H1 (cell line): ENCODE results near the gene GALNT9. TPM values are rescaled to one million over a fixed set of nuclear protein-coding genes. Genes with fewer than 3 reads are reported as not detected.

ENCODE experiments used
- CTCF ChIA-PET: fragments of 300-600 bp; sonication (Branson Sonifier 250); formaldehyde crosslinking; loops from one replicate; lab custom pipeline; 2021; ENCODE audit not compliant: partially characterized antibody; lab: Charles Lee
- POLR2A ChIA-PET: fragments of 300-600 bp; sonication (Branson Sonifier 250); formaldehyde crosslinking; loops from one replicate; lab custom pipeline; 2021; ENCODE audit warnings: inconsistent platforms; ENCODE audit not compliant: partially characterized antibody; lab: Charles Lee
- DNase-seq, 2 experiments: peaks; one replicate each; pipeline versions ENCODE4 v3.0.0 to v3.0.0-alpha.2; 2010 to 2022; ENCODE audit warnings: low spot score in 2 of 2, low read depth in 1 of 2, mixed read lengths in 1 of 2
- FAIRE-seq: peaks from 2 replicates; lab custom pipeline; 2011; peaks lifted over from hg19 to GRCh38; lab: Jason Lieb, UNC
- H2AFZ ChIP-seq: 2 replicates; pipeline ENCODE4 v1.8.1; 2012; ENCODE audit warnings: low read length, inconsistent platforms
- H2AK5ac ChIP-seq: 2 replicates; pipeline ENCODE4 v1.6.1; 2013; ENCODE audit warnings: low read depth, low read length
- H2BK120ac ChIP-seq: replicated peaks from 2 replicates; pipeline ENCODE3; 2013; ENCODE audit warnings: low read depth, low read length, inconsistent platforms
- H2BK12ac ChIP-seq: 2 replicates; pipeline ENCODE4 v1.6.1; 2013; ENCODE audit warnings: low read depth, low read length
- H2BK15ac ChIP-seq: 2 replicates; pipeline ENCODE4 v1.6.1; 2013; ENCODE audit warnings: low read length
- H2BK20ac ChIP-seq: 2 replicates; pipeline ENCODE4 v1.6.1; 2013; ENCODE audit warnings: low read length
- H2BK5ac ChIP-seq: 2 replicates; pipeline ENCODE4 v1.6.1; 2013; ENCODE audit warnings: low read depth, low read length
- H3K14ac ChIP-seq: 2 replicates; pipeline ENCODE4 v1.6.1; 2013; ENCODE audit warnings: inconsistent platforms; ENCODE audit not compliant: insufficient read length
- H3K18ac ChIP-seq: 2 replicates; pipeline ENCODE4 v1.6.1; 2013; ENCODE audit warnings: low read length; ENCODE audit errors: extremely low read depth
- H3K23ac ChIP-seq: 2 replicates; pipeline ENCODE4 v1.6.1; 2013; ENCODE audit warnings: inconsistent platforms; ENCODE audit not compliant: insufficient read length
- H3K23me2 ChIP-seq: 2 replicates; pipeline ENCODE4 v1.6.1; 2013; ENCODE audit warnings: low read depth, low read length
- H3K27ac ChIP-seq: 2 replicates; pipeline ENCODE4 v1.6.1; 2011; ENCODE audit warnings: low read depth, low read length, inconsistent platforms
- H3K27me3 ChIP-seq, 4 experiments: replicated peaks in 1 of 4; 1 replicate in 1 of 4; 2 replicates in 3 of 4; pipeline versions ENCODE4 v1.6.1 to v1.8.1; 2011 to 2013; ENCODE audit warnings: low read length in 3 of 4, mild to moderate bottlenecking in 3 of 4, inconsistent platforms in 2 of 4, mixed read lengths in 2 of 4, moderate library complexity in 1 of 4; ENCODE audit not compliant: control insufficient read depth in 3 of 4, insufficient read depth in 3 of 4; ENCODE audit errors: extremely low read depth in 1 of 4
- H3K36me3 ChIP-seq, 4 experiments: 2 replicates each; pipeline versions ENCODE4 v1.6.1 to v1.8.1; 2011 to 2013; ENCODE audit warnings: mild to moderate bottlenecking in 4 of 4, low read length in 3 of 4, moderate library complexity in 2 of 4, control low read depth in 1 of 4, inconsistent platforms in 1 of 4; ENCODE audit not compliant: insufficient read depth in 4 of 4, control insufficient read depth in 2 of 4
- H3K4ac ChIP-seq: replicated peaks from 2 replicates; pipeline ENCODE3; 2013; ENCODE audit warnings: low read length, low read depth, mixed read lengths, inconsistent platforms; ENCODE audit not compliant: insufficient read length
- H3K4me1 ChIP-seq, 4 experiments: replicated peaks in 1 of 4; 1 replicate in 1 of 4; 2 replicates in 3 of 4; pipeline versions ENCODE4 v1.6.1 to v1.8.1; 2011 to 2013; ENCODE audit warnings: low read length in 3 of 4, inconsistent platforms in 2 of 4, mixed read lengths in 1 of 4; ENCODE audit not compliant: insufficient read depth in 4 of 4, control insufficient read depth in 3 of 4
- H3K4me2 ChIP-seq, 2 experiments: 2 replicates each; pipeline versions ENCODE4 v1.6.1 to v1.8.1; 2011 to 2013; ENCODE audit warnings: low read depth in 2 of 2, low read length in 2 of 2, control low read depth in 1 of 2, inconsistent platforms in 1 of 2, mild to moderate bottlenecking in 1 of 2; ENCODE audit not compliant: insufficient read depth in 1 of 2
- H3K4me3 ChIP-seq, 4 experiments: fragments of 200-600, 300-600 bp in 1 of 4; sonication (generic), shearing (Covaris generic), sonication (Bioruptor Twin) in 1 of 4; 2 replicates each; pipeline versions ENCODE4 v1.5.1 to v1.8.1; 2011 to 2016; ENCODE audit warnings: low read length in 4 of 4, low read depth in 3 of 4, control low read depth in 2 of 4, inconsistent platforms in 2 of 4, mild to moderate bottlenecking in 2 of 4, mixed read lengths in 1 of 4, moderate library complexity in 1 of 4; ENCODE audit not compliant: insufficient read depth in 2 of 4; ENCODE audit errors: extremely low read depth in 1 of 4
- H3K56ac ChIP-seq: replicated peaks from 2 replicates; pipeline ENCODE3; 2013; ENCODE audit warnings: low read depth, mild to moderate bottlenecking, mixed read lengths, low read length, inconsistent platforms; ENCODE audit not compliant: insufficient read length
- H3K79me1 ChIP-seq: 2 replicates; pipeline ENCODE4 v1.6.1; 2013; ENCODE audit warnings: low read depth, low read length, control low read depth
- H3K79me2 ChIP-seq, 2 experiments: 2 replicates each; pipeline versions ENCODE4 v1.6.1 to v1.8.1; 2012 to 2013; ENCODE audit warnings: low read length in 2 of 2, mild to moderate bottlenecking in 2 of 2, inconsistent platforms in 1 of 2; ENCODE audit not compliant: insufficient read depth in 2 of 2, control insufficient read depth in 1 of 2
- H3K9ac ChIP-seq, 4 experiments: replicated peaks in 1 of 4; 1 replicate in 1 of 4; 2 replicates in 3 of 4; pipeline versions ENCODE4 v1.6.1 to v1.8.1; 2011 to 2013; ENCODE audit warnings: low read depth in 3 of 4, low read length in 3 of 4, control low read depth in 2 of 4, mild to moderate bottlenecking in 2 of 4, moderate library complexity in 2 of 4, inconsistent platforms in 1 of 4; ENCODE audit errors: extremely low read depth in 1 of 4
- H3K9me3 ChIP-seq, 2 experiments: 2 replicates each; pipeline versions ENCODE4 v1.6.1 to v1.8.1; 2012 to 2013; ENCODE audit warnings: mild to moderate bottlenecking in 2 of 2, moderate library complexity in 2 of 2, control low read depth in 1 of 2, inconsistent platforms in 1 of 2, low read depth in 1 of 2, low read length in 1 of 2, mixed read lengths in 1 of 2; ENCODE audit not compliant: insufficient read depth in 2 of 2
- H4K20me1 ChIP-seq, 2 experiments: replicated peaks in 1 of 2; 2 replicates each; pipeline versions ENCODE3 to v1.8.1; 2011 to 2013; ENCODE audit warnings: inconsistent platforms in 2 of 2, low read length in 2 of 2, mild to moderate bottlenecking in 1 of 2; ENCODE audit not compliant: insufficient read depth in 2 of 2, control insufficient read depth in 1 of 2
- H4K5ac ChIP-seq: 2 replicates; pipeline ENCODE4 v1.6.1; 2013; ENCODE audit warnings: low read length, low read depth, mixed read lengths, inconsistent platforms; ENCODE audit not compliant: insufficient read length
- H4K8ac ChIP-seq: 2 replicates; pipeline ENCODE4 v1.8.0; 2013; ENCODE audit warnings: mild to moderate bottlenecking, moderate library complexity, low read length, inconsistent platforms; ENCODE audit not compliant: insufficient read depth; ENCODE audit errors: extremely low read depth
- H4K91ac ChIP-seq: replicated peaks from 2 replicates; pipeline ENCODE3; 2013; ENCODE audit warnings: low read length, mixed read lengths, inconsistent platforms; ENCODE audit not compliant: insufficient read length
- CBX5 ChIP-seq: fragments of 300-800, 300-1000 bp; sonication (generic); IDR thresholded peaks from 2 replicates; pipeline ENCODE4 v1.7.1; 2016; ENCODE audit warnings: antibody characterized with exemption, low read length, low read depth
- CHD2 ChIP-seq: IDR thresholded peaks from 2 replicates; pipeline ENCODE4 v1.6.1; 2012; ENCODE audit warnings: low read length, improper control_type of control experiment
- SUZ12 ChIP-seq: fragments of 200-600 bp; sonication (generic); IDR thresholded peaks from 2 replicates; pipeline ENCODE4 v1.6.1; 2012; ENCODE audit warnings: mild to moderate bottlenecking, inconsistent platforms, low read length, moderate library complexity, mixed read lengths
- TAF1 ChIP-seq: IDR thresholded peaks from 2 replicates; pipeline ENCODE4 v1.6.1; 2011; ENCODE audit warnings: mild to moderate bottlenecking, low read depth, low read length
- TBP ChIP-seq: IDR thresholded peaks from 2 replicates; pipeline ENCODE4 v1.6.1; 2011; ENCODE audit warnings: low read depth, low read length, improper control_type of control experiment
- WGBS, 2 experiments: shearing (Covaris generic) in 1 of 2; methylation state at CpG; one replicate each; pipeline versions ENCODE4 v1.1.6 to v1.1.7; 2013 to 2015; ENCODE audit warnings: low lambda C conversion rate in 2 of 2, mixed read lengths in 2 of 2, inconsistent platforms in 1 of 2, low coverage in 1 of 2, missing lambda C conversion rate in 1 of 2; ENCODE audit not compliant: insufficient replicate concordance in 2 of 2, insufficient coverage in 1 of 2, insufficient read length in 1 of 2; ENCODE audit errors: extremely low coverage in 1 of 2, missing lambda C conversion rate in 1 of 2; 5-methylcytosine and 5-hydroxymethylcytosine counted together
- polyA plus RNA-seq, 7 experiments: library from polyadenylated mRNA; depleted of rRNA in 3 of 7; stranded (reverse) in 5 of 7; unstranded in 2 of 7; fragments of >200 nt in 5 of 7; fragments of 200-250 nt in 2 of 7; gene quantifications; 1 replicate in 5 of 7; 2 replicates in 1 of 7; 4 replicates in 1 of 7; pipeline versions ENCODE4 v1.2.1 to v1.2.3, GENCODE V29; 2011 to 2013; ENCODE audit warnings: missing spikeins in 2 of 7, mixed read lengths in 2 of 7
- total RNA-seq: library from RNA; stranded (reverse); fragmentation: NEBNext Ultra II Directional; extraction: Animal tissue kit (Norgen Biotek cat#: 25700); gene quantifications from 2 replicates; pipeline ENCODE4 v1.2.1, GENCODE V29; 2021

GALNT9 gene
- total and polyA plus RNA-seq, 2 of the 8 experiments (the other 6 are each of a cell fraction or from before 2014, with no cell fraction given): 2.0 to 3.6 TPM

DNA sequence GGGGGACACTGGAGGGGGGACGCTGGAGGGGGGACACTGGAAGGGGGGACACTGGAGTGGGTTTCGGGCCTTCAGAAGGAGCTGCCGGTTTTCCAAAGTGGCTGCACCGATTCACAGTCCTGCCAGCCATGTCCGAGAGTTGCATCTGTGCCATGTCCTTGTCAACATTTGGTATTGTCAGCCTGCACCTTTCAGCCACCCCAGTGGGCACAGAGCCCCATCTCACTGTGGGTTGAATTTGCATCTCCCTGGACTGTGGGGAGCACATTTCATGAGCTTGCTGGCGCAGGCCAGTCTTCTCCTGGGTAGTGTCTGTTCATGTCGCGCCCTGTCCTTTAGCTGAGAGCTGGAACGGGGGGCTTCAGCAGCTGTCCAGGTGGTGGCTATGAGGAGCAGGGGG is 72.7 kb downstream of the GALNT9 start:
- H2BK20ac ChIP-seq: no peak overlapping the region
- no peak overlapping the region for H3K56ac ChIP-seq
- H4K91ac ChIP-seq: no peak overlapping the region
- no peak overlapping the region for H2AFZ ChIP-seq
- no peak overlapping the region for H3K14ac ChIP-seq
- H3K9me3 ChIP-seq: no peaks in the 10 kb centered on the region
- H3K79me1 ChIP-seq: no peaks in the 10 kb centered on the region
- H2BK12ac ChIP-seq: no peak overlapping the region
- no peak overlapping the region for H3K4ac ChIP-seq
- DNase-seq (no peak), FAIRE-seq (no peak)
- CTCF ChIA-PET: interaction anchor here (0.8 to 3.1 kb wide), 3 partner anchors 13 to 45 kb away, joined by 3 to 9 read pairs (median 5); no protein-coding TSS in a partner anchor
- no peak overlapping the region for H2BK15ac ChIP-seq
- H4K8ac ChIP-seq: no peak overlapping the region; the same call in 1 of the 2 replicates
- H3K9ac ChIP-seq: no peak overlapping the region
- H2BK120ac ChIP-seq: no peak overlapping the region
- no peak overlapping the region for H2AK5ac ChIP-seq
- no peaks in the 10 kb centered on the region for H3K79me2 ChIP-seq
- H4K20me1 ChIP-seq: peaks cover 0 to 1% of the 10 kb centered on the region in 2 experiments
- WGBS, 2 experiments: 71% methylated on average over 4 of the region's 9 CpGs; no CpG with 5 or more reads in 1 of the 2 experiments
- H3K23ac ChIP-seq: no peak overlapping the region
- no peak for TF ChIP-seq TAF1
- no peak for TF ChIP-seq CHD2
- no peak for TF ChIP-seq TBP
- TF ChIP-seq SUZ12: no peak
- TF ChIP-seq CBX5: no peak
- peaks cover 0 to 10% (median 6%) of the 10 kb centered on the region in 4 experiments; a peak in 5 of 7 replicates for H3K4me1 ChIP-seq
- no peak overlapping the region for H3K4me2 ChIP-seq
- peaks cover 0 to 6% (median 0%) of the 10 kb centered on the region in 4 experiments; a peak in 3 of 7 replicates for H3K27me3 ChIP-seq
- H3K36me3 ChIP-seq: no peaks in the 10 kb centered on the region
- no peak overlapping the region for H3K4me3 ChIP-seq
- no peak overlapping the region for H2BK5ac ChIP-seq
- POLR2A ChIA-PET: no interaction called here
- no peaks in the 10 kb centered on the region for H3K23me2 ChIP-seq
- H4K5ac ChIP-seq: no peak overlapping the region
- no peak overlapping the region for H3K27ac ChIP-seq
- no peak overlapping the region for H3K18ac ChIP-seq
